Measurements from ENCODE around the gene SNX20. TPM values are rescaled to one million over a fixed set of nuclear protein-coding genes. Genes with fewer than 3 reads are reported as not detected.

The SNX20 gene
- total and polyA plus RNA-seq, 2 donors (not counting 3 experiments of a cell fraction or from before 2014, with no cell fraction given): not detected

GRCh38 chr16:50655558-50656055 lies 25.5 kb downstream of the SNX20 start:
- TF ChIP-seq JUN (IDR thresholded peaks at IDR 0.05; ENCODE audit: borderline replicate concordance, insufficient read depth, insufficient read length, low read depth): no peak
- no peak for TF ChIP-seq MYC (IDR thresholded peaks at IDR 0.05; ENCODE audit: low read depth, low read length)
- no peak for TF ChIP-seq POLR2A (IDR thresholded peaks at IDR 0.05; ENCODE audit: low read depth, low read length)
- TF ChIP-seq GATA2 (IDR thresholded peaks at IDR 0.05; ENCODE audit: insufficient read depth, insufficient read length, low read depth, low read length): no peak
- no peak for TF ChIP-seq POLR2AphosphoS5 (IDR thresholded peaks at IDR 0.05; ENCODE audit: insufficient read depth, low read depth, low read length)
- no peak for TF ChIP-seq CTCF (IDR thresholded peaks at IDR 0.05; ENCODE audit: extremely low read depth in 1 of 2, insufficient read depth in 1 of 2, low read depth in 1 of 2, low read length in 2 of 2)
- no peak for TF ChIP-seq EZH2 (IDR thresholded peaks at IDR 0.05; ENCODE audit: borderline replicate concordance, low read depth, low read length, severe bottlenecking)
- no peak overlapping the region for H3K9ac ChIP-seq (replicated peaks; ENCODE audit: extremely low read depth, insufficient read depth, low read length)
- dilution Hi-C loops (cut with MboI; ENCODE audit: extremely low pct_ligation_motif_present, low sequenced_read_pairs): no loop called here

More at GRCh38 chr16:50655558-50656055, 25.5 kb downstream of the SNX20 start:
- BruUV-seq (replicated peaks): no TSS peak
- Histone ChIP-seq H3K27me3 (ENCODE audit: control insufficient read depth in 2 of 2, insufficient read depth in 2 of 2, low read length in 2 of 2) (no peaks in the 10 kb centered on the region), H3K27ac (ENCODE audit: insufficient read depth, low read depth, low read length) (no peak overlapping the region), H3K9me3 (replicated peaks; ENCODE audit: control insufficient read depth, insufficient read depth, low read length) (no peaks in the 10 kb centered on the region), H4K20me1 (replicated peaks; ENCODE audit: control insufficient read depth, extremely low read depth, insufficient read depth, low read length) (no peaks in the 10 kb centered on the region), H3K9me1 (replicated peaks; ENCODE audit: control insufficient read depth, extremely low read depth, insufficient read depth, low read length) (no peaks in the 10 kb centered on the region), H3K4me2 (ENCODE audit: insufficient read depth, low read length) (no peak overlapping the region), H2AFZ (ENCODE audit: low read depth, low read length) (no peak overlapping the region), H3K4me3 (replicated peaks in 1 of 3; ENCODE audit: insufficient read depth in 1 of 3, low read depth in 1 of 3, low read length in 3 of 3) (no peak overlapping the region), H3K4me1 (ENCODE audit: control insufficient read depth, extremely low read depth, insufficient read depth, low read length) (no peaks in the 10 kb centered on the region), H3K36me3 (ENCODE audit: control insufficient read depth in 2 of 2, extremely low read depth in 1 of 2, insufficient read depth in 2 of 2, low read length in 2 of 2) (no peaks in the 10 kb centered on the region), H3K79me2 (ENCODE audit: control insufficient read depth, insufficient read depth, low read length) (no peaks in the 10 kb centered on the region)
- no peak for DNase-seq (ENCODE audit: low read depth, low spot score)
- FAIRE-seq: no peak
- ChIA-PET POLR2A (no interaction called here), CTCF (interaction anchor here (1.8 kb wide), 1 partner anchor 10 kb away, joined by 10 read pairs; no protein-coding TSS in a partner anchor)
- intact Hi-C loops (cut with micrococcal nuclease): no loop called here
